K562 (cell line): Measurements from ENCODE around the gene CPSF4. TPM values are rescaled to one million over a fixed set of nuclear protein-coding genes. Genes with fewer than 3 reads are reported as not detected.

ENCODE experiments used
- MCM2 ChIP-seq: fragments of 450-650 bp; IDR thresholded peaks from 2 replicates; pipeline ENCODE4 v1.6.1; 2017; ENCODE audit warnings: low read depth, mild to moderate bottlenecking
- polyA plus RNA-seq, 8 experiments: library from polyadenylated mRNA; depleted of rRNA in 4 of 8; stranded (reverse) in 5 of 8; unstranded in 3 of 8; fragments of >200 nt; fragmentation: Nextera tagmentation in 2 of 8; fragmentation: Illumina TruSeq in 1 of 8; extraction: Ambion mirVana in 2 of 8; extraction: Trizol in 1 of 8; gene quantifications; 2 replicates each; pipeline versions ENCODE4 v1.2.1 to v1.2.3, GENCODE V29; 2011 to 2014; ENCODE audit warnings: inconsistent platforms in 1 of 8, missing spikeins in 1 of 8
- total RNA-seq, 7 experiments: library from RNA; depleted of rRNA in 6 of 7; stranded (reverse); fragments of >200 nt in 6 of 7; fragmentation: Illumina TruSeq in 2 of 7; extraction: Trizol in 2 of 7; gene quantifications; 2 replicates each; pipeline versions ENCODE4 v1.2.1 to v1.2.3, GENCODE V29; 2011 to 2021; ENCODE audit warnings: low replicate concordance in 1 of 7
- TF ChIP-seq, protein P1 (sequence below), 2 experiments: IDR thresholded peaks in 1 of 2; conservative IDR thresholded peaks in 1 of 2; 2 replicates each; pipeline ENCODE4 v1.6.1; 2016; ENCODE audit warnings: low read depth in 2 of 2, mild to moderate bottlenecking in 1 of 2, missing compliant biosample characterization in 1 of 2, missing genetic modification characterization in 1 of 2, moderate library complexity in 1 of 2
- TF ChIP-seq, protein P2 (sequence below), 2 experiments: fragments of 450-650 bp in 1 of 2; IDR thresholded peaks; 2 replicates each; pipeline ENCODE4 v1.6.1; 2011 to 2017; ENCODE audit warnings: low read depth in 2 of 2, antibody characterized with exemption in 1 of 2, borderline replicate concordance in 1 of 2, low read length in 1 of 2, mild to moderate bottlenecking in 1 of 2, mixed read lengths in 1 of 2; ENCODE audit not compliant: control insufficient read depth in 1 of 2
- TF ChIP-seq, protein P3 (sequence below): IDR thresholded peaks from 2 replicates; pipeline ENCODE4 v1.6.1; 2014; ENCODE audit warnings: antibody characterized with exemption
- TF ChIP-seq, protein P4 (sequence below): fragments of 200-600 bp; sonication (generic); IDR thresholded peaks from one replicate; pipeline ENCODE4 v1.6.1; 2012; ENCODE audit warnings: mild to moderate bottlenecking, low read depth, low read length, inconsistent platforms

The CPSF4 gene
- total and polyA plus RNA-seq, 9 of the 15 experiments (the other 6 are each of a cell fraction or from before 2014, with no cell fraction given) = 16.9 to 118 (median 71.7) TPM

DNA sequence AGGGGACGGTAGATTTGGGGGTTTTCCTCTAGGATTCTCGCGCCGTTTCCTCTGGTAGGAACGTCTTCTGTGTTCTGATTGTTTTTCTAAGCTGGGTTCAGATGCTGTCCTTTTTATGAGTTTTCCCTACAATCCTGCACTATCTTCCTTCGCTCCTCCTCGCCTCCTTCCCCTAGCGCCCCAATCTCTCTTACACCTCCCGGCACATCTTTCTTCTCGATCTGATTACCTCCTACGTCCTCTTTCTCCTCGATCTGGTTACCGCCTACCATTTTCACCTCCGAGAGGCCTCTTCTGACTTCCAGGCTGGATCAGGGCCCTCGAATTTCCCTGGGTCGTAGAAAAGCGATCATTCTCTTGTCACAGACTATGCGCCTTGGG is 29.6 kb upstream of the CPSF4 start (continued):
- TF ChIP-seq, protein P1, sequence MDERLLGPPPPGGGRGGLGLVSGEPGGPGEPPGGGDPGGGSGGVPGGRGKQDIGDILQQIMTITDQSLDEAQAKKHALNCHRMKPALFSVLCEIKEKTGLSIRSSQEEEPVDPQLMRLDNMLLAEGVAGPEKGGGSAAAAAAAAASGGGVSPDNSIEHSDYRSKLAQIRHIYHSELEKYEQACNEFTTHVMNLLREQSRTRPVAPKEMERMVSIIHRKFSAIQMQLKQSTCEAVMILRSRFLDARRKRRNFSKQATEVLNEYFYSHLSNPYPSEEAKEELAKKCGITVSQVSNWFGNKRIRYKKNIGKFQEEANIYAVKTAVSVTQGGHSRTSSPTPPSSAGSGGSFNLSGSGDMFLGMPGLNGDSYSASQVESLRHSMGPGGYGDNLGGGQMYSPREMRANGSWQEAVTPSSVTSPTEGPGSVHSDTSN (CRISPR knock-in tag; IDR thresholded peaks at IDR 0.05; ENCODE audit: low read depth) = no peak
- TF ChIP-seq, protein P1 (tag; conservative IDR thresholded peaks at IDR 0.05; ENCODE audit: low read depth) = no peak
- no peak for TF ChIP-seq MCM2
- TF ChIP-seq, protein P2, sequence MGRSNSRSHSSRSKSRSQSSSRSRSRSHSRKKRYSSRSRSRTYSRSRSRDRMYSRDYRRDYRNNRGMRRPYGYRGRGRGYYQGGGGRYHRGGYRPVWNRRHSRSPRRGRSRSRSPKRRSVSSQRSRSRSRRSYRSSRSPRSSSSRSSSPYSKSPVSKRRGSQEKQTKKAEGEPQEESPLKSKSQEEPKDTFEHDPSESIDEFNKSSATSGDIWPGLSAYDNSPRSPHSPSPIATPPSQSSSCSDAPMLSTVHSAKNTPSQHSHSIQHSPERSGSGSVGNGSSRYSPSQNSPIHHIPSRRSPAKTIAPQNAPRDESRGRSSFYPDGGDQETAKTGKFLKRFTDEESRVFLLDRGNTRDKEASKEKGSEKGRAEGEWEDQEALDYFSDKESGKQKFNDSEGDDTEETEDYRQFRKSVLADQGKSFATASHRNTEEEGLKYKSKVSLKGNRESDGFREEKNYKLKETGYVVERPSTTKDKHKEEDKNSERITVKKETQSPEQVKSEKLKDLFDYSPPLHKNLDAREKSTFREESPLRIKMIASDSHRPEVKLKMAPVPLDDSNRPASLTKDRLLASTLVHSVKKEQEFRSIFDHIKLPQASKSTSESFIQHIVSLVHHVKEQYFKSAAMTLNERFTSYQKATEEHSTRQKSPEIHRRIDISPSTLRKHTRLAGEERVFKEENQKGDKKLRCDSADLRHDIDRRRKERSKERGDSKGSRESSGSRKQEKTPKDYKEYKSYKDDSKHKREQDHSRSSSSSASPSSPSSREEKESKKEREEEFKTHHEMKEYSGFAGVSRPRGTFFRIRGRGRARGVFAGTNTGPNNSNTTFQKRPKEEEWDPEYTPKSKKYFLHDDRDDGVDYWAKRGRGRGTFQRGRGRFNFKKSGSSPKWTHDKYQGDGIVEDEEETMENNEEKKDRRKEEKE (IDR thresholded peaks at IDR 0.05; ENCODE audit: borderline replicate concordance in 1 of 2, control insufficient read depth in 1 of 2, low read depth in 2 of 2, low read length in 1 of 2) = no peak
- TF ChIP-seq, protein P3, sequence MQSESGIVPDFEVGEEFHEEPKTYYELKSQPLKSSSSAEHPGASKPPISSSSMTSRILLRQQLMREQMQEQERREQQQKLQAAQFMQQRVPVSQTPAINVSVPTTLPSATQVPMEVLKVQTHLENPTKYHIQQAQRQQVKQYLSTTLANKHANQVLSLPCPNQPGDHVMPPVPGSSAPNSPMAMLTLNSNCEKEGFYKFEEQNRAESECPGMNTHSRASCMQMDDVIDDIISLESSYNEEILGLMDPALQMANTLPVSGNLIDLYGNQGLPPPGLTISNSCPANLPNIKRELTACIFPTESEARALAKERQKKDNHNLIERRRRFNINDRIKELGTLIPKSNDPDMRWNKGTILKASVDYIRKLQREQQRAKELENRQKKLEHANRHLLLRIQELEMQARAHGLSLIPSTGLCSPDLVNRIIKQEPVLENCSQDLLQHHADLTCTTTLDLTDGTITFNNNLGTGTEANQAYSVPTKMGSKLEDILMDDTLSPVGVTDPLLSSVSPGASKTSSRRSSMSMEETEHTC = no peak
- TF ChIP-seq, protein P4, sequence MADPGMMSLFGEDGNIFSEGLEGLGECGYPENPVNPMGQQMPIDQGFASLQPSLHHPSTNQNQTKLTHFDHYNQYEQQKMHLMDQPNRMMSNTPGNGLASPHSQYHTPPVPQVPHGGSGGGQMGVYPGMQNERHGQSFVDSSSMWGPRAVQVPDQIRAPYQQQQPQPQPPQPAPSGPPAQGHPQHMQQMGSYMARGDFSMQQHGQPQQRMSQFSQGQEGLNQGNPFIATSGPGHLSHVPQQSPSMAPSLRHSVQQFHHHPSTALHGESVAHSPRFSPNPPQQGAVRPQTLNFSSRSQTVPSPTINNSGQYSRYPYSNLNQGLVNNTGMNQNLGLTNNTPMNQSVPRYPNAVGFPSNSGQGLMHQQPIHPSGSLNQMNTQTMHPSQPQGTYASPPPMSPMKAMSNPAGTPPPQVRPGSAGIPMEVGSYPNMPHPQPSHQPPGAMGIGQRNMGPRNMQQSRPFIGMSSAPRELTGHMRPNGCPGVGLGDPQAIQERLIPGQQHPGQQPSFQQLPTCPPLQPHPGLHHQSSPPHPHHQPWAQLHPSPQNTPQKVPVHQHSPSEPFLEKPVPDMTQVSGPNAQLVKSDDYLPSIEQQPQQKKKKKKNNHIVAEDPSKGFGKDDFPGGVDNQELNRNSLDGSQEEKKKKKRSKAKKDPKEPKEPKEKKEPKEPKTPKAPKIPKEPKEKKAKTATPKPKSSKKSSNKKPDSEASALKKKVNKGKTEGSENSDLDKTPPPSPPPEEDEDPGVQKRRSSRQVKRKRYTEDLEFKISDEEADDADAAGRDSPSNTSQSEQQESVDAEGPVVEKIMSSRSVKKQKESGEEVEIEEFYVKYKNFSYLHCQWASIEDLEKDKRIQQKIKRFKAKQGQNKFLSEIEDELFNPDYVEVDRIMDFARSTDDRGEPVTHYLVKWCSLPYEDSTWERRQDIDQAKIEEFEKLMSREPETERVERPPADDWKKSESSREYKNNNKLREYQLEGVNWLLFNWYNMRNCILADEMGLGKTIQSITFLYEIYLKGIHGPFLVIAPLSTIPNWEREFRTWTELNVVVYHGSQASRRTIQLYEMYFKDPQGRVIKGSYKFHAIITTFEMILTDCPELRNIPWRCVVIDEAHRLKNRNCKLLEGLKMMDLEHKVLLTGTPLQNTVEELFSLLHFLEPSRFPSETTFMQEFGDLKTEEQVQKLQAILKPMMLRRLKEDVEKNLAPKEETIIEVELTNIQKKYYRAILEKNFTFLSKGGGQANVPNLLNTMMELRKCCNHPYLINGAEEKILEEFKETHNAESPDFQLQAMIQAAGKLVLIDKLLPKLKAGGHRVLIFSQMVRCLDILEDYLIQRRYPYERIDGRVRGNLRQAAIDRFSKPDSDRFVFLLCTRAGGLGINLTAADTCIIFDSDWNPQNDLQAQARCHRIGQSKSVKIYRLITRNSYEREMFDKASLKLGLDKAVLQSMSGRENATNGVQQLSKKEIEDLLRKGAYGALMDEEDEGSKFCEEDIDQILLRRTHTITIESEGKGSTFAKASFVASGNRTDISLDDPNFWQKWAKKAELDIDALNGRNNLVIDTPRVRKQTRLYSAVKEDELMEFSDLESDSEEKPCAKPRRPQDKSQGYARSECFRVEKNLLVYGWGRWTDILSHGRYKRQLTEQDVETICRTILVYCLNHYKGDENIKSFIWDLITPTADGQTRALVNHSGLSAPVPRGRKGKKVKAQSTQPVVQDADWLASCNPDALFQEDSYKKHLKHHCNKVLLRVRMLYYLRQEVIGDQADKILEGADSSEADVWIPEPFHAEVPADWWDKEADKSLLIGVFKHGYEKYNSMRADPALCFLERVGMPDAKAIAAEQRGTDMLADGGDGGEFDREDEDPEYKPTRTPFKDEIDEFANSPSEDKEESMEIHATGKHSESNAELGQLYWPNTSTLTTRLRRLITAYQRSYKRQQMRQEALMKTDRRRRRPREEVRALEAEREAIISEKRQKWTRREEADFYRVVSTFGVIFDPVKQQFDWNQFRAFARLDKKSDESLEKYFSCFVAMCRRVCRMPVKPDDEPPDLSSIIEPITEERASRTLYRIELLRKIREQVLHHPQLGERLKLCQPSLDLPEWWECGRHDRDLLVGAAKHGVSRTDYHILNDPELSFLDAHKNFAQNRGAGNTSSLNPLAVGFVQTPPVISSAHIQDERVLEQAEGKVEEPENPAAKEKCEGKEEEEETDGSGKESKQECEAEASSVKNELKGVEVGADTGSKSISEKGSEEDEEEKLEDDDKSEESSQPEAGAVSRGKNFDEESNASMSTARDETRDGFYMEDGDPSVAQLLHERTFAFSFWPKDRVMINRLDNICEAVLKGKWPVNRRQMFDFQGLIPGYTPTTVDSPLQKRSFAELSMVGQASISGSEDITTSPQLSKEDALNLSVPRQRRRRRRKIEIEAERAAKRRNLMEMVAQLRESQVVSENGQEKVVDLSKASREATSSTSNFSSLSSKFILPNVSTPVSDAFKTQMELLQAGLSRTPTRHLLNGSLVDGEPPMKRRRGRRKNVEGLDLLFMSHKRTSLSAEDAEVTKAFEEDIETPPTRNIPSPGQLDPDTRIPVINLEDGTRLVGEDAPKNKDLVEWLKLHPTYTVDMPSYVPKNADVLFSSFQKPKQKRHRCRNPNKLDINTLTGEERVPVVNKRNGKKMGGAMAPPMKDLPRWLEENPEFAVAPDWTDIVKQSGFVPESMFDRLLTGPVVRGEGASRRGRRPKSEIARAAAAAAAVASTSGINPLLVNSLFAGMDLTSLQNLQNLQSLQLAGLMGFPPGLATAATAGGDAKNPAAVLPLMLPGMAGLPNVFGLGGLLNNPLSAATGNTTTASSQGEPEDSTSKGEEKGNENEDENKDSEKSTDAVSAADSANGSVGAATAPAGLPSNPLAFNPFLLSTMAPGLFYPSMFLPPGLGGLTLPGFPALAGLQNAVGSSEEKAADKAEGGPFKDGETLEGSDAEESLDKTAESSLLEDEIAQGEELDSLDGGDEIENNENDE = no peak
